Measurements from ENCODE around the gene APOL4.
"Not testable (repeated sequence)": the region's sequence is repeated elsewhere in the genome, so short reads cannot be mapped to it uniquely, and the experiment has no call there.

APOL4 gene

DNA sequence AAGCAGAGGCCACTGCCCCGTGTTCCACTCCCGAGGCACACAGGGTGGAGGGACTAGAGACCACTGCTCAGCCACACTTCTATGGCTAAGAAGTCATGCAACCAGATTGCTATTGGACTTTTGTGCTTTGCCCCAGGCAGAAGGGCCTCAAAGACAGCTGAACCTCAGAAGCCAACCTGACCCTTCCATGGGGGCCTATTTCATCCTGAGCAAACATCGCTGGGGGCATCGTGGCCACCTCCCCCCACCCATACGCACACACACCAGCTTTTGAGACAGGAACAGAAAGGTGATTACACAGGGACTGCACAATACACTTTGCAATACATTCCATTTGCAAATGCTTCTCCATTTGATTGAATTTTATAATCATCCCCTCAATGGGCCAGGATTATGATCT lies 4.0 kb upstream of the APOL4 start:
- DNase-seq: not testable (repeated sequence)

DNA sequence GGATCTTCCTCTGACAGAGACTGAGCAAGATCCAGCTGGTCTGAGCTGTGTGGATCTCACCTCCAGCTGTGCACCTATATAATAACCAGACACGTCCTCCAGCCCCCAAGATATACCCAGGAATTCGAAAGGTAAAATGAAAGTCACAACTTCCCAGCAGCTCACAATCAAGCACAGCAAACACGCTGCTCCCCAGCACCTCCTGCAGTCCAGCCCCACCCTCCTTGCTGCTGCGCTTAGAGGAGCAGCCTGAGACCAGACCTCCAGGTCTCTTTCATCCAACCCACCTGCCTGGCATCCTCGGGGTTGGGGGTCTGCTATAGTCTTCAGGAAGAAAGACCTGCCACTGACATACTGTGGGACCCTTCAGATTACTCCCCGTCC lies 3.0 kb upstream of the APOL4 start:
- DNase-seq: no peak

DNA sequence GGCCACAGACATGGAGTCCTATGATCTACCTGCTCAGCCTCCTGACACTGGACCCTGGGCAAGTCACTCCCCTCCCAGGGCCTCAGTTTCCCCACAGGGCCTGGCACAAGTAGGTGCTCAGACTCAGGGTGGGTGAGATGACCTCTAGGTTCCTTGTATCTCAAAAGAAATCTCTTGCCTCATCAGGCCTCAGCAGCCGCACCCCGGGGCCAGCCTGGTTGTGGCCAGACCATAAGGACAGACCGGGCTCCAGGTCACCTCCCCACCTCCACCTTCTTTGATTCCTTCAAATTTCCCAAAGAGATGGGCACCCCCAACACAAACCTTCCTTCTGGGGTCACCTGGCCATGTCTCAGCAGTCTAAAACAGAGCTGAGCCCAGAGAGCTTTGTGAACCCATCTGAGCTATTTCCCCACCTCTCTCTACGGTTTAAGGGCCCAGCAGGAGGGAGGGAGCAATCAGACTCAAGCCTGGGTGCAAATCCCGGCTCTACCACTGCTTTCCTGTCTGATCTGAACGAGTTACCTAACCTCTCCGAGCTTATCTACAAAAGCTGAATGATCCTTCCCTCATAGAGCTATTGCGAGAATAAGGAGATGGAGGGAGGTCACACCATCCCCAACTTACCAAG lies 2.5 kb upstream of the APOL4 start:
- no peak for DNase-seq

DNA sequence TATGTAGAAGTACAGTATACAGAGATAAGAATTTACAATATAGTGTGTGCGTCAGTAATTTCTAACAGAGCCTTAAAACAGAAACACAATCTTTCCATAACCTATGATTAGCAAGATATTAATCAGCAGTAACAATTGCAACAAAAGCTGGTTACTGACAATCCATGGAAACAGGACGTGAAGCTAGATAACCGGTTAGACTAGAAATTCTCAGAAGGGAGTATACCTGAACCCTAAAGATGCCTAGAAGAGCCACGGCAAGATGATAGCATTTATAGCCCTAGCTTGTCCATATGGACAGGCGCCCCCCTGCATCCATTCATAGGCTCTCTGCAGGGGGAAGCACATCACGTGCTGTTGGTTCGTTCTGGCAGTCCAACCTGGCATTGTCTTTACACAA lies 1.8 kb upstream of the APOL4 start:
- not testable (repeated sequence) for DNase-seq

DNA sequence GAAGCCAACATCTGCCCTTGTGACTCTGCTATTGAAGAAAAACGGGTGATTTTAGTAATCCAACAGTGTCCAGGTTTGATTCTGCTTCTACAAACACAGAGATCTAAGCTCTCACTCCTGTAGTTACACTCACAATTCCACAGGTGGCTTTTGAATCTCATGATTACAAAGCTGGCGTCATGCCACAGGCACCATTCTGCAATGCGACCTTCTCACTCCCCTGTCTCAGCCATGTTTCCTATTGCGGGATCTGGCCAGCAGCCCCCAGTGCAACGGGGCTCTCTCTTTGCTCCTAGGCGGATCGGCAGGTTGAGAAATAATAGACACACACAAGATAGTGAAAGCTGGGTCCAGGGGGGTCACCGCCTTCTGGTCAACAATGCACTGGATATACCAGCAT lies 1.3 kb upstream of the APOL4 start:
- DNase-seq: not testable (repeated sequence)

DNA sequence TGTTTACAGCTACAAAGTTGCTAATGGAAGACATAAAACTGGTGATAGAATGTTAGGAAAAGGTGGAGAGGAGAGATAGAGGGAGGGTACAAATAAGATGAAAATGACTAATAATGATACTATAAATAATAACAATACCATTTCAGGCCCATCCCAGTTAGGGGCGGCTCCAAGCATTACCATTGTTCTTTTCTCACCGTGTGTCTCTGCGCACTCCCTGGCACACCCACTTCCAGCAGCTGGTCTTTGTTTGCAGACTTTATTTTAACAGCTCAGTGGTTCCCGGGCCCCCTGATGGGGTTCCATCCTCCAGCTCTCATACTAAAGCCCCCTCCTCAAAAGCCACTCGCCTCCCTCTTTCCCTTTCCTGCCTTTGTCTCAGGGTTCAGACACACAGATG lies 584 bp downstream of the APOL4 start:
- not testable (repeated sequence) for DNase-seq

DNA sequence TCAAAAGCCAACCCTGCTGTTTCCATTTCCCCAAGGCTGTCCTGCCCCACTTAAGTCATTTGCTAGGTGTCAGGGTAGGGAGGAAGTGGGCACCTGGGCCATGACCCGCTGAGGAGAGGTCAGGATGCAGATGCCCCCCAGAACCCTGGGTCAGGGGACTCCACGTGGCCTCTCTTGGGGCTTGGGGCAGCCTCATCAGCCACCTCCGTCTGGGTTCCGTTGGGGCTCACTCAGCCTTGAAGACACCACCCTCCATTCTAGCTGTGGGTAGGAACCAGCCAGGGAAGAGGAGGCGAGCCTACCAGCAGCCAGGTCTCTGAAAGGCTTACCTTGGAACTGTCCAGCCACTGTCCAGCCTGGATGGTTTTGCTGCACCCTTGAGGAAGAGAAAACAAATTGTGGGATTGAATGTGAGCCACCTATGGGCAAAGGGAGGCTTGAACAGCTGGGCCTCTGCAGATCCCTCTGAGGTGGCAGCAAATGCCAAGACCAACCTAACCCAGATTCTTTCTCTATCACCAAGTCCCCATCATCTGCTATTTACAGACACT lies 2.5 kb downstream of the APOL4 start:
- DNase-seq: no peak

DNA sequence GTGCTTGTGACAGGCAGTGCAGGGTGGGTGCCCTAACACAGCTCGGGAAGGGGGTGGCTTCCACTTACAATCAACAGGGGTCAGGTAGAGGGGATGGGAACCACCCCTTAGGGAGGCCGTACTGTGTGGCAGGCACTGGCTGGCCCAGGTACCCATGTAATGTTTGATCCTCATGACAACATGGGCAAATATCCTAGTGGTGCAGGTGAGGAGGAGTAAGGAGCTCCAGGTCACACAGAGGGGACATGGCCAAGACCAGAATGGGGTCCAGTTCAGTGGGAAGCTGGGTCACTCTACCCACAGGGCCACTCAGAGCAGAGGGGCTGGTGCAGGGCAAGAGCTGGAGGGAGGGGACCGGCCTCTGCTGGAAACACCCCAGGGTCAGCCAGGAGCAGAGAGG lies 3.1 kb downstream of the APOL4 start:
- no peak for DNase-seq

DNA sequence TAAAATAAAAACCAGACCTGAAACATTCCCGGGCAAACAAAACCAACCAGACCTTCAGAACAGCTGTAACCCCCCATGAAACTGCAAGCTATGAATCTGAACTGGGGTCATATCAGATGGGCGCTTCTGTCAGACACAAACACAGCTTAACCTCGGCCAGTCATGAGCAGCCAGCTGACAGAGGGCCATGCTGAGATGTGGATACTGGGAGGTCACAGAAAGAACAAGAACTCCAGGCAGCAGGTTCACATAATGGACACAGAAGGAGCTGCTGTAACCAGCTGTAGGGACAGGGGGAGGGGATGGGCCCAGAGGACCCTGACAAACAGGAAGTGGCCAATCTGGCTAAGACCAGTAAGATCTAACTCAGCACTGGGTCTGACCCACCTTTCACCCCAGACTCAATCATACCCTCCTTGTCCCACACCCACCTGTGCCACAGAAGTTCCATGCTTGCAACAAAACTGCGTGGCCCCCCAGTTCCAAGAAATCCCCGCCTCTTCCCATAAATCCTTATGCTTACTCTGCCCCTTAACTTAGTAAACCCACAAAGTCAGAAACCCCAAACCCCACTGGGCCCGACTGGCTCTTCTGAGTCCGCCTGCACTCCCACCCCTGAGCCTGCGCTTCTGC lies 4.0 kb downstream of the APOL4 start:
- no peak for DNase-seq

DNA sequence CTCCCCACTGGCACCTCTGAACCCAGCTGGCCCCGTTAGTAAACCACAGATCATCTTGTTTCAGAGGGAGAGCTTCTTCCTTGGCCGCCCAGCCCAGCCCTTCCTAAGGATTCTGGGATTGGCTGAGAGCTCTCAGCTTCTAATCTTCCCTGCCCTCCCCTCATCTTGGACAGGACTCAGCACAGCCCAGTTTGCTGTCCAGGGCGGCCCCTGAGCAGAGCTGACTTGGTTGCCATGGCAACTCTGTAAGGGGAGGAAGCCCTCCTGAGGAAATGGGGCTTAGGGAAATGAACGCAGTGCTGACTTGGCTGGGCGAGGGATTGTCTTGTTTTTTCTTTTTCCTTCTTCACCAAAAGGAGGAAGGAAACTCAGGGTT lies 4.6 kb downstream of the APOL4 start:
- DNase-seq: peak; percentile 33

DNA sequence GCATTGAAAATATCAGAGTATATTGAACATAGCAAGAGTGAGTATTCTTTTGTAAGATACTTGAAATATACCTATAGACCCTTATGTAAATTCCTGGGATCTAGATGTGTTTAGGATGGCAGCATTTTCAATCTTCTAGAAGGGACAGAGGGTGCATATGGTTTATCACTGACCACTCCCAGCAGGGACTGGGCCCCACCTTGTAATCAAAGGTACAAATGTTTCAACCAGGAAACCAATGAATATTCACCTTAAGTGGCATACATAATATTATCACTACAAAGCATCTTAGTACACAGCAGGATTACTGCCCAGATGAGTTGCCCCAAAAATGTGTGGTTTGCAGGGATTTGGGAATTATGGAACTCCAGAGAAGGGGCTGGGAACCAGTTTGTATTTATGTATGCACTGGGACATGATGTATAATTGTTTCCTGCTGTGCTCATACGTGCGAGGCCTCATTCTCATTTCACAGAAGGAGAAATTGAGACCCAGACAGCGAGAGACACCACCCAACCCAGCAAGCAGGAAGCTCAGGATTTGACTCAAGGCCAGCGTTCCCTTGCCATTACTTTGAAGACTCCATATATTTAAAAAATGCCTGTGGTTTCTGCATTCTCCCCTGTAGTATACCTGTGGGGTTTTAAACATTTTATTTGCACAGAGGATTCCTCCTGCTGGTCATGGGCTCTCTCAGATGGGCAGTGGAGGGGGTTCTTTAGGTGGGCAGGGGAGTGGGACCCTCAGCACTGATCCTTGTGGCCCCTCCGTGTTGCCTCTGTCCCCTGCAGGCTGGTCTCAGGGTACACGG lies 5.2 kb downstream of the APOL4 start:
- no peak for DNase-seq

DNA sequence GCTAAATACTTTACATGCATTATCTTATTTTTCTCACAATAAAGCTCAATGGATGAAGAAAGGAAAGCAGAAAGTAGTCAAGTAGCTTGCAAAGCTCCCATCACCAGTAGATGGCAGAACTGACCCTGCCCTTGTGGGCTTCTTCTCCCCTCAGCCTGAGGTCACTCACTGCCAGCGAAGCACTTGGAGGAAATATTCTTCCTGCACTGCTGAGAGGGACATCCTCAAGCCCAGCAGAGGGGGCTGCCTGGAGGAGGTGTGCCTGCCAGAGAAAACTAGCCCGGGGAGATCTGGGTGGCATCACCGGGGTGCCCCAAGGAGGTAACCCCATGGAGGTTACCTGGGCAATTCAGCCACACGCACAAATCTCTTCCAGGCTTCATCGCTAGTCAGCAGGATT lies 6.6 kb downstream of the APOL4 start:
- DNase-seq: peak; percentile 46

DNA sequence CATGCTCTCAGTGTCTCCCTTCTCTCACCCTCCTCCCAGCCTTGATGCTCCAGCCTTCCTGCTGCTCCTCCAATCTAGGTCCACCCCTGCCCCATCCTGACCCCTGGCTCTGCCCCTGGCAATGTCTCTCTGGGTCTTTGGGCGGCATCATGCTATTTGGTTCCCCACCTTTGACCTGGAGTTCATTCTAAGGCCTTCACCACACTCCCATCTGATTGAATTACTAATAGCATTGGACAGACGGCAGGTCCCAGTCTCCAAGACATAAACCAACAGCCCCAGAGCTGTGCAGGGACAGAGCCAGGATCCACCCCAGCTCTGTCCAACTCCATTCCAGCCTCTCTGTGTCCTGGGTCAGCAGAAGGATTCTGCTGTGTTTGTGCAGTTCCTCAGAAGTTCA lies 7.2 kb downstream of the APOL4 start:
- no peak for DNase-seq

DNA sequence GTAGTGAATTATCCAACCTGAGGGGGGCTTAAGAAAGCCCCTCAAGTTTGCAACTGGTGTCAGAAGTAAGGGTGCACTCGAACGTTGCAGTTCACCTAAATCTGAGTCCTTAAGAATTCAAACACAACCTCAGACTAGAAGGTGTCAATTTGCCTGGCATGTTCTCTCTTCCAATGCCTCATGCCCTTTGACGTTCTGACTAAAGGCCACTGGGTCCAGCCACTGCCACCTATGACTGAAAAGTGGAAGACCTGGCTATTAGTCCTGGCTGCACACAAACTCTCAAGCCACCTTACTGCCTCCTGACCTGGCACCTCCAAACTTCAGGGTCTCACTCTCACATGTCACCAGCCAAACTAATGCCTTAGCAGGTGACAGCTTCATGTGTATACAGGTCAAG lies 8.0 kb downstream of the APOL4 start:
- no peak for DNase-seq

DNA sequence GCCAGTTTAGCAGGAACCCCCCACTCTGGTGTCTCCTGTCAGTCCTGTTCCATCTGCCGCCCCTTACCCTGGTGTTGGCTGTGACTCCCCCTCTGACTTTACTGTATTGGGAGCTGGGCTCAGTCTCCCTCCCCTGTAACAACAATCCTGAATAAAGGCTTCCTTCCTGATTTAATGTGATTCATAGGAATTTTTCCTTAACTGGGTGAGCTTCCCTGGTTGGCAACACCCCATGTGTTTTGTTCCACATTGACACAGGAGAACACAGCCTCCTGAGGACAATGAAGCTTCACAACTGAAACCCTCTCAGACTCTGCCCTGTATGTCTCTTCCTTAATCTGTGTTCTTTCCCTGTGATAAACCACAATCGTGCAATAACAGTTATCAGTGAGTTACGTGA lies 8.4 kb downstream of the APOL4 start:
- DNase-seq: no peak

DNA sequence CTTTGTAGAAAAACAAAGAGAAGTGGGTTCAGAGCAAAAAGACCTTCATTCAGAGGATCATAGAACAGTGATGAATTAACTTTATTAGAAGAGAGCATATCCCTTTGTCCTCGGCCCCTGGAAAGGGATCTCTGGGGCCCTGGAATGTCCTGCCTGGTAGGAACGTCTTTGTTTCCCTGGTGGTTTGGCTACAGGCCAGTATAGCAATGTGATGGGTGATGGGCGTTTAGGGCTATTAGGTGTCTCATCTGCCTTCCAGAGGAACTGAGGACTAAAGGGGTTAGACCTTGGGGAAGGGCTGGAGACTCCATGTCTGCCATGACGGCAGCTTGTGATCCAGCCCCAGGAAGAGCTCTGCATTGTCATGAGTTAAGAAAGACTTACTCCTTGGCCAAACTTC lies 9.1 kb downstream of the APOL4 start:
- no peak for DNase-seq

DNA sequence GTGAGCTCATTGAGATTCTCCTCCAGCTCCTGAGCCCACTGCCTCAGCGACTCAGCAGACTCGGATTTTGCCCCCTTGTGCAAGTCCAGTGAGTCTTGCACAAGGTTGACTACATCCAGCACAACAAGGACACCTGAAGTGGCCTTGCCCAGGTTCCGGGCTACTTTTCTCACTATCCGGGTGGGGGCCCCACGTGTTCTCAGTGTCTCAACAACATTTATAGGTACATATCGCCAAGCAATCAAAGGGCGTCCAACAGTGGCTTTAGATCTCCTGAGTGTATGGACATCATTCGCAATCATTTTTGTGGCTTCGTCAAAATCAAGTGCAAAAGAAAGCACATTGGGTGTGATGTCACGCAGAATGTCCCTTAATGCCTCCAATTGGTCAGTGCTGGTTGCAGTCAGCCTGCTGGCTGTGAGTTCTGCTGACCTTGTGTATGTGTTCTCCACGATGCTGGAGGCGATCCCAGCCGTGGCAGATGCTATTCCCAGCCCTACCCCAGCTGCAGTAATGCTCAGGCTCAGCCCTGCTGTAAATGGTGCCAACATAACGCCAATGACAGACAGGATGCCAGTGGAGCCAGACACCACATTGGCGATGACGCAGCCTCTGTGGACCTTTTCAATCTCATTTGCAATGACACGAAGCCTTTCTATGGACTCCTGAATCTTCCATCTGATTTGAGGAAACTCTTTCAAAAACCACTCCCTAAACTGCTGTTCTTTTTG lies 10.3 kb downstream of the APOL4 start:
- no peak for DNase-seq

DNA sequence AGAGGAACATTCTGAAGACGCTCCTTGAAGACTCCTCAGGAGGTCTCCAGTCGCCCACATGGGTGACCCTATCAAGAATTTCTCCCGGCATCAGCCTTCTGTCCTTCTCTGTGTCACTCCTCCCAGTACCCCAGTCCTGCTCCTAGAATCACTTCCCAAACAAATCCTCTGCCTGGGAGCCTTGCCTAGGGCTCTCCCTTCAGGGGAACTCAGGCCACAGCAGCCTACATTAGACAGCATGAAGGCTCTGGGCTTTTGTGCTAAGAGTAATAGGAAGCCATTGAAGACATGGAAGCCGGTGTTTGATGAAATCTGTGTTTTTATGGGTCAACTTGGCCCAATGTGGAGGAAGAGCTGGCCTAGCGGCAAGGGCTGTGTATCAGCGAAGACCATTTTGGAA lies 13.7 kb downstream of the APOL4 start:
- not testable (repeated sequence) for DNase-seq

DNA sequence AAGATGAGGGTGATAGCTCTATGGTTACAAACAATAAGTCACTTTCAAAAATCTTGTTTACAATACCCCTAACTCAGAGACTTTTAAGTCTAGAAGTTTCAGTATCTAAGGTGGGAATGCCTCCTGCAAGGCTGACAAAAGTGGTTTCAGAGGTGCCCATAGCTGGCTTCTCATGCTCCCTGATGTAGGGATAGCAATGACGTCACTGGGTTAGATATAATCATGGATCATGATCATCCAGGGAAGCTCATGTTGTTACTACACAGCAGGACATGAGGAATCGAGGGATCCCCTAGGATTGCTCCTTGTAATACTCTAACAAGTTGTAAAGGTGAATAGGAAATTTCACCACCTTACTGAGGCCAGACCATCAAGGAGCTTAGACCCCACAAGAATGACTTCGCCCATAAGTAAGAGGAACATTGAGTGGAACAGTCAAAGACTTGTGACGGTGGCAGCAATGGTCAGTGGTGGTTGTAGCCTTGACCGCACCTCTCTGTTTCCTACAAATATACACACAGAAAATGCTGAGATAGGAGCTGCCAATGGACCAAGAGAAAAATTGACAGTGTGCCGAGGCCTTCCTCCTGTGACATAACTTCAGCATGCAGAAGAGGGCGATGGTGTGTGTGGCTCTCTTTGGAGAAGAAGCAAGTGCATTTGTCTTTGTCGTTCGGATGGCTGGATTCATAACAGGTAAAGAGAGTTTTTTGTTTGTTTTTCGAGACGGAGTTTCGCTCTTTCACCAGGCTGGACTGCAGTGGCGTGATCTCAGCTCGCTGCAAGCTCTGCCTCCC lies 15.6 kb downstream of the APOL4 start:
- no peak for DNase-seq

DNA sequence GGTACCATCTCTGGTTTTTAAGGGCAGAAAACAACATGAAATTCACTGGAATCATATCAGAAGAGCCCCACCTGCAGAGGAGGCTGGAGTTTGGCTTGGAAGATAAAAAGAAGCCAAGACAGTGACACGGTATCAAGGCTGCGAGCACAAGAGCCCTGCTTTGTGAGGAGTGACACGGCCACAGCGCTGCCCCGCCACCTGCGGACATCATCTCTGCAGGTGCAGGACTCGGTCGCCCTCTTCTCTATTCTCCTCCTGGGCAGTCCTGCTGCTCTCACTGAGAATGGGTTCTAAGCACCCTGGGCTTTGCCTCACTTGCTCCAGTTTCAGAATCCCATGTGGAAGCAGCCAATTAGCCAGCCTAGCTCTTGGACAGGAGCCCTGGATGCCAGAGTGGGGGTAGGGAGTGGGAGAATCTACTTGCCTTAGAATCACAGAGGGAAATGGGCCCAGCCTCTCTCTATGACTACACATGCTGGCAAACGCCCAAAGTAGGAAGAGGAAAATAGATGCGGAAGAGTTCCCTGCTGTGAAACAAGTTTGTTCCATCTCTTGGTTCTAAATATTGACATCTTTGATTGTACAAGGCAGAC lies 17.1 kb downstream of the APOL4 start:
- no peak for DNase-seq

DNA sequence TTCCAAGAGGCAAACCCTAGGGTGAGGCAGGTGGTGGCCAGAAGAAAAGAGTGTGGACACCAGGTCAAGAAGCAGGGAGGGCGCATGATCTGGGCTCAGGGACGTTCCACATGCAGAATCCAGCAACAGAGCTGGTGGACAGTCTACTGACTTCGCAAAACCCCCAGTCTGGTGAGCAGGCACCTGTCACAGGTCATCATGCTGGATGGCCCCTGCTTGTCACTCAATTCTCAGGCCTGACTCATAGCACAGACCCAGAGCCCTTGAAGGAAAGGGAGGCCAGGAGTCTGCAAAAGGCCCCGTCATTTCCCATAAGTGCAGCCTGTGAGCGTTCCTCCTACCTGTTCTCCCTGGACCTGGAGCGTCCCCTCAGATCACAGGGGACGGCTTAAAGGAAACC lies 18.2 kb downstream of the APOL4 start:
- DNase-seq: no peak

DNA sequence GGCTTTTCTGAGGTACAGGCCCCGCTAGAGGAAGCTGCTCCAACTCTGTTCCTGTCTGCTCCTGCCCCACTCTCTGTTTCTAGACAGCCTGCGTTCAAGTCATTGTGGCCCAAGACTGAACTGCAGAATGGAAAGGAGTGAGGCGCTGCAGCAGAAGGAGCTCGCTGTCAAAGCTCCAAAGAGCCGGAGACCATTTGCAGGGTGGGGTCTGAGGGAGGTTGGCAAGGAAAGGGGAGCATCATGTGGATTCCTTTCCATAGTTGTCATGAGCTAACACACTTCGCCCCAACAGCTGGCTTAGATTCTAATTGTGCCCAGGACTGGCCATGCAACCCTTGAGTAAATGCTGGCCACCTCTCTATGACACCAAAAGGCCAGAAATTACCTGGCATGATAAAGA lies 18.8 kb downstream of the APOL4 start:
- DNase-seq: no peak
